Measurements from ENCODE around the gene PLK5.

DNA sequence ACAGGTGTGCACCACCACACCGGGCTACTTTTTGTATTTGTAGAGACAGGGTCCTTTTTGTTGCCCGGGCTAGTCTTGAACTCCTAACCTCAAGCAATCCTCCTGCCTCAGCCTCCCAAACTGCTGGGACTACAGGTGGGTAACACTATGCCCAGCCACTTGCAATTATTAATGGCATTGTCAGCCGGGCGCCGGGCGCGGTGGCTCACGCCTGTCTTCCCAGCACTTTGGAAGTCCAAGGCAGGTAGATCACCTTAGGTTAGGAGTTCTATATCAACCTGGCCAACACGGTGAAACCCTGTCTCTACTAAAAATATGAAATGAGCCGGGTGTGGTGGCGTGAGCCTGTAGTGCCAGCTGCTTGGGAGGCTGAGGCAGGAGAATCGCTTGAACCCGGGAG lies 47.0 kb downstream of the PLK5 start:
- TF ChIP-seq, protein P1, sequence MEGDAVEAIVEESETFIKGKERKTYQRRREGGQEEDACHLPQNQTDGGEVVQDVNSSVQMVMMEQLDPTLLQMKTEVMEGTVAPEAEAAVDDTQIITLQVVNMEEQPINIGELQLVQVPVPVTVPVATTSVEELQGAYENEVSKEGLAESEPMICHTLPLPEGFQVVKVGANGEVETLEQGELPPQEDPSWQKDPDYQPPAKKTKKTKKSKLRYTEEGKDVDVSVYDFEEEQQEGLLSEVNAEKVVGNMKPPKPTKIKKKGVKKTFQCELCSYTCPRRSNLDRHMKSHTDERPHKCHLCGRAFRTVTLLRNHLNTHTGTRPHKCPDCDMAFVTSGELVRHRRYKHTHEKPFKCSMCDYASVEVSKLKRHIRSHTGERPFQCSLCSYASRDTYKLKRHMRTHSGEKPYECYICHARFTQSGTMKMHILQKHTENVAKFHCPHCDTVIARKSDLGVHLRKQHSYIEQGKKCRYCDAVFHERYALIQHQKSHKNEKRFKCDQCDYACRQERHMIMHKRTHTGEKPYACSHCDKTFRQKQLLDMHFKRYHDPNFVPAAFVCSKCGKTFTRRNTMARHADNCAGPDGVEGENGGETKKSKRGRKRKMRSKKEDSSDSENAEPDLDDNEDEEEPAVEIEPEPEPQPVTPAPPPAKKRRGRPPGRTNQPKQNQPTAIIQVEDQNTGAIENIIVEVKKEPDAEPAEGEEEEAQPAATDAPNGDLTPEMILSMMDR (IDR thresholded peaks at IDR 0.05; ENCODE audit: low read depth, low read length, missing input control): no peak
- no peak for TF ChIP-seq YY1 (IDR thresholded peaks at IDR 0.05)
